GM21619 (cell line): Measurements from ENCODE around the gene ZNF808.
"Not testable (repeated sequence)": the region's sequence is repeated elsewhere in the genome, so short reads cannot be mapped to it uniquely, and the experiment has no call there.

ENCODE experiments used
- ATAC-seq: cut with Tn5 transposase; IDR thresholded peaks from one replicate; pipeline ENCODE4 v1.9.1; 2021; ENCODE audit not compliant: unreplicated experiment

Gene ZNF808

GRCh38 chr19:52535771-52536447 is 8.4 kb downstream of the ZNF808 start:
- peak; percentile 81 for ATAC-seq

- peak; percentile 19 for ATAC-seq
Measured at GRCh38 chr19:52536448-52536800, 9.0 kb downstream of the ZNF808 start.

- ATAC-seq = not testable (repeated sequence)
Measured at GRCh38 chr19:52538815-52539214, 11.3 kb downstream of the ZNF808 start.

GRCh38 chr19:52541176-52541575 is 13.7 kb downstream of the ZNF808 start:
- ATAC-seq = not testable (repeated sequence)

- no peak for ATAC-seq
Measured at GRCh38 chr19:52541608-52542007, 14.1 kb downstream of the ZNF808 start.

GRCh38 chr19:52542541-52542940 is 15.1 kb downstream of the ZNF808 start:
- ATAC-seq = not testable (repeated sequence)

- ATAC-seq = no peak
Measured at GRCh38 chr19:52542984-52543664, 15.7 kb downstream of the ZNF808 start.

GRCh38 chr19:52554216-52554971 is 26.9 kb downstream of the ZNF808 start:
- no peak for ATAC-seq

- no peak for ATAC-seq
Measured at GRCh38 chr19:52557231-52557995, 29.9 kb downstream of the ZNF808 start.

GRCh38 chr19:52558732-52559445 is 31.4 kb downstream of the ZNF808 start:
- ATAC-seq = not testable (repeated sequence)

- not testable (repeated sequence) for ATAC-seq
Measured at GRCh38 chr19:52561611-52562010, 34.1 kb downstream of the ZNF808 start.

- ATAC-seq = no peak
Measured at GRCh38 chr19:52566121-52566520, 38.7 kb downstream of the ZNF808 start.

GRCh38 chr19:52566588-52566987 is 39.1 kb downstream of the ZNF808 start:
- ATAC-seq = no peak

- no peak for ATAC-seq
Measured at GRCh38 chr19:52567921-52568320, 40.5 kb downstream of the ZNF808 start.

- ATAC-seq = not testable (repeated sequence)
Measured at GRCh38 chr19:52569638-52569999, 42.2 kb downstream of the ZNF808 start.

- ATAC-seq = peak; percentile 89
Measured at GRCh38 chr19:52570000-52570861, 42.8 kb downstream of the ZNF808 start, which contains the start of gene ZNF701. Gene ZNF701, plus strand, starts transcription at chr19:52570287. Its CDS starts 3,861 bp downstream, at chr19:52574148.

GRCh38 chr19:52584736-52585440 is 57.4 kb downstream of the ZNF808 start:
- ATAC-seq = no peak

- no peak for ATAC-seq
Measured at GRCh38 chr19:52585604-52586003, 58.1 kb downstream of the ZNF808 start.

GRCh38 chr19:52590728-52591127 is 63.3 kb downstream of the ZNF808 start:
- ATAC-seq = no peak
